TTC549 (cell line): ENCODE measurements around the gene B4GALNT4.
"Not testable (repeated sequence)": the region's sequence is repeated elsewhere in the genome, so short reads cannot be mapped to it uniquely, and the experiment has no call there.

Experiments used
- FAIRE-seq: peaks from 2 replicates; lab custom pipeline; 2012; peaks lifted over from hg19 to GRCh38; lab: Jason Lieb, UNC

The B4GALNT4 gene

DNA sequence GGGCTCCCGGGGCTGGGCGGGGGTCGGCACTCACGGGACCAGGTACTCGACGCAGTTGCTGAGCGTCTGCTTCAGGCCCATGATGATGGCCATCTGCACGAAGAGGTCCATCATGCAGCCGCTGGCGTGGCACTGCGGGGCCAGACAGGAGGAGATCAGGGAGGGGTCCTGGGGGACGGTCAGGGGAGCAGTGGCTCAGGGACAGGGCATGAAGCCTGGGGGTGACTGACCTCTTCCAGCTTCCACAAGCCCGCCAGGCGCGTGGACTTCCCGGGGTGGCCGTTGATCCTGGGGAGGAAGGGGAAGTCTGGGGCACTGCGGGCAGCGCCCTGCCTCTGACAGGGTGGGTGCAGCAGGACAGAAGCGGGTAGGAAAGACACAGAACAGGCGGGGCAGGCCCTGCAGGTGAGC, 51.6 kb downstream of the B4GALNT4 start:
- FAIRE-seq = no peak

DNA sequence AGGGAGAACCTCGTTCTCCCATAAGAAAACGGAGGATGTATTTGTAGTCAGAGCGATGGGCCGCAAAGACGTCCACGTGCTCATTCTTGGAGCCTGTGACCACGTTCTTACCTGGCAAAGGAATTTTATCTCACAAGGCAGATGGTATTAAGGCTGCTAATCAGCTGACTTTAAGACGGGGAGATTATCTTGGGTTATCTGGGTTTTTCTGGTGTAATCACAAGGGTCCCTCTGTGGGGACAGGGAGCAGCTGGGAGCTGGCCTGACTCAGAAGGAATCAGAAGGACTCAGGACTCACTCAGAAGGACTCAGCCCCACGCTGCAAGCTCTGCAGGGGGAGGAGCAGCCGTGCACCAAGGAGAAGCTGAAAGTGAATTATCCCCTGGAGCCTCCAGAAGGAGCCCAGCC, 53.0 kb downstream of the B4GALNT4 start:
- no peak for FAIRE-seq

DNA sequence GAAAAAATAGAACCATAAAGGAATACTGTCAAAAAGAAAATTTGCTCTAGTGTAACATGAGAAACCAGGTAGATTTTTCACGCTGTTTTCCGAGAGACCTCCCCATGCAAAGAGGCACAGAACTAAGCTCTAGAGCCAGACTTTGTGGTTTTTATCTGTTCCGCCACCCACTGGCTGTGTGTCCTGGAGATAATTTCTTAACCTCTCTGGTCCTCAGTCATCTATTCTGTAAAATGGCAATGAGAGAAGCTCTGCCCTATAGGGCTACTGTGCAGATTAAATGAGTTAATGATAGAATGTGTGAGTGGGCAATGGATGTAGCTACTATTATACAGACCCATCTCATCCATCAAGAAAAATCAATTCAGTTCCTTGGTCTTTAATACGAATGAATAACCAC, 54.9 kb downstream of the B4GALNT4 start:
- FAIRE-seq = no peak

DNA sequence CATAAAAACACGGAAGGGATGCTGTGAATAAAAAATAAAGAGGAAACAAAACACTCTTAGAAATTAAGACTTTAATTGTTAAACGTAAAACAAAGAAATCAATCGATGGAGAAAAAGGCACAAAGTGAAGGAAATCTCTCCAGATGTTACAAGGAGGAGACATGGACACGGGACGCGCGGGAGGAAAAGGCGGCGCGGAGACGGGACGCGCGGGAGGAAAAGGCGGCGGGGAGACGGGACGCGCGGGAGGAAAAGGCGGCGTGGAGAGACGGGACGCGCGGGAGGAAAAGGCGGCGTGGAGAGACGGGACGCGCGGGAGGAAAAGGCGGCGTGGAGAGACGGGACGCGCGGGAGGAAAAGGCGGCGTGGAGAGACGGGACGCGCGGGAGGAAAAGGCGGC, 55.5 kb downstream of the B4GALNT4 start:
- not testable (repeated sequence) for FAIRE-seq

DNA sequence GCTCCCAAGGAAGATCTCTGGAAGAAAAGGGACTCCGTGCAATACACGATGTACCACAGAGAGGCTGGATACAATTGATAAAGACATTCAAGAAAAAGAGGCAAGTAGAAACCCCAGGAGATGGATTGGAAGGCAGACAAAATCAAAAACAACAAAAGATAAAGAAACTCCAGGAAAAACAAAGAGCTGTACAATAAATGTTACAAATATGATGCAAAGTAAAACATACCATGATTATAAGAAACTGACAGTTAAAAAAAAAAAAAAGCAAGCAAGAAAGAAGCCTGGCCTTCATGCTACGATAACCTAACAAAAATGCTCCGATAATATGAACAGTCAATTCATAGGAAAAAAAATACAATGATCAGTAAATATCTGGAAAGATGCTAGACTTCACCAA, 56.0 kb downstream of the B4GALNT4 start:
- no peak for FAIRE-seq

DNA sequence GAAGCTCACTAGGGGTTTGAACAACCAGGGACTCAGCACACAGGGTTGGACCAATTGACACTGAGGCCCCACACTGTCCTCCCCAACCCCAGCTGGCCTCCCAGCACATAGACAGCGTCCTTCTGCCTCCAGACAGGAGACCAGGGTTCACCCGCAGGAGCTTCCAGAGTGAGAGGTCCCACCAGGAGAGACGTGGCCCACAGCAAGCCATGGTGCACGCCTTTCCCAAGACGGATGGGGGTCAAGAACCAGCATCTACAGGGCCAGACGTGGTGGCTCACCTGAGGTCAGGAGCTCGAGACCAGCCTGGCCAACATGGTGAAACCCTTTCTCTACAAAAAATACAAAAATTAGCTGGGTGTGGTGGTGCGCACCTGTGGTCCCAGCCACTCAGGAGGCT, 57.6 kb downstream of the B4GALNT4 start:
- no peak for FAIRE-seq

DNA sequence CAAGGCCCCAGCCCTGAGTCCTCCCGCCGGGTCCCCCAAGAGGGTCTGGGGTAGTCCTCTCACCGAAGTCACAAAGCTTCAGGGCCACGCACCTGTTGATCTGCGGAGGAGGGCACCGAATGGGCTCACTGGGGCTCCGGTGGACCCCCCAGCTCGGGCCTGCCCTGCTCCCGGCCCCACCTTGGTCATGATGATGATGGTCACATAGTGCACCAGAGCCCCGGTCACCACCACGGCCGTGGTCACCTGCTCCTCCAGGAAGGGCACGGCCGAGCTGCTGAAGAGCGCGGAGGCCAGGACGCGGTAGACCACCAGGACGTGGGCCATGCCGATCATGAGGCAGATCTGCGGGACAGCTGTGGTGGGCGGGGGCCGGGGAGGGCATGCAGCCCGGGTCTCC, 59.0 kb downstream of the B4GALNT4 start:
- FAIRE-seq = no peak

DNA sequence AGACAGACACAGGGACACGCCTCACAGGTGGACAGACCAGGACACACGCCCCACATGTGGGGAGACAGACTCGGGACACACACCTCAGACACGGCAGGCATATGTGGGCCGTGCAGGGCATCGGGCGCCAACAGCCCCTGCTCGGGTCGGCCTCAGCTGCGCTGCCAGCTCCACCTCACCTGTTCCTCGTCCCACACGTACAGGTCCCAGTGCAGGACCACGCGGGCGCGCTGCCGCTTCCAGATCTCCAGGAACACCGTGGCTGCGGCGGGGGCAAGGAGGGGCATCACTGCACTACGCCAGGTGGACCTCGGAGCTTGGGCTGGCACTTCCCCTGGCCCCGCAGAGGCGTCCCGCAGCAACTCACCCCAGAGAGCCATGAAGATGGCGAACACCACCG, 60.1 kb downstream of the B4GALNT4 start:
- FAIRE-seq = no peak

DNA sequence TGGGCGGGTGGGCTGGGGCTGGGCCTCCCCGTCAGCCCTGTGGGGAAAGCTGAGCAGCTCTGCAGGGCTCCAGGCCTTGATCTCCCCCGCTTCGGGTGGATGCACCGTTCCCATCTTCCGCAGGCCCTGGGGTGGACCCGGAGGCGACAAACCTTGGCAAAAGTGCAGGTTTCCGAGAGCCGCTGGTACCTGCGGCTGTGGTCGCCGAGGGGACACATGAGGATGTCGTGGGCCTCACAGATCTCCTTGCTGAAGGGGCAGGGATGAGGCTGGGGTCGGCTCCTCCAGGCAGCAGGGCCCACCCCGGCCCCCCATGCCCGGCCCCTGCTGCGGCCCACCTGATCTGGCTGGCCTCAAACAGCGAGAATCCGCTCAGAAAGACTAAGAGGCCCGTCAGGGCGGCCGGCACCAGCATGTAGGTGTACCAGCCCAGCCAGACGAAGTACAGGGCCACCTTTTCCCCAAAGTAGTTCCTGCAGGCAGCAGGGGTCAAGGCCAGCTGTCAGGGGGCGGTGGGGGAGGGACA, 60.7 kb downstream of the B4GALNT4 start:
- FAIRE-seq = no peak
